ENCODE data around the gene AFF1. TPM values are rescaled to one million over a fixed set of nuclear protein-coding genes. Genes with fewer than 3 reads are reported as not detected.

Gene AFF1
- total RNA-seq, 4 donors from 2014 or later: 155 to 238 (median 192) TPM

DNA sequence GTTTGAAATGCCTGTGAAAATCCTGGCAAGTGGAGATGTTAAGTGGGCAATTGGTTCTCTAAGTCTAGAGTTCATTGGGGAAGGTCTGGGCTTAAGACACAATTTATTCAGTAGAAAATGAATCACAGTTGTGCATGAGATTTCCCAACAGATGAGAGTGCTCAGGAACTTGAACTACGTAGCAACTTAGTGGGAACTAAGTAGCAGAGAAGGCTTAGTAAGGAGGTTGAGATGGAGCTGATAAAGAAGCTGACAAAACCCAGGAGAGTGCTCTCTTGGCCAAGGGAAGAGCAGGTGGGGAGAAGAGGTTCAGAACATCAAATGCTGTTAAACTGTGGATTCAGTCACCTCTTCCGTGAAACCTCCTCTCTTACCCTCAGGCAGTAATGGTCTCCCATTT is 33.0 kb downstream of the AFF1 start:
- H3K9me3 ChIP-seq: no peaks in the 10 kb centered on the region
- 80 to 87% methylated on average over 2 of the region's 2 CpGs for WGBS, 2 donors
- no peak overlapping the region for H3K4me3 ChIP-seq (replicated peaks in 1 of 3)
- no peaks in the 10 kb centered on the region for H3K36me3 ChIP-seq
- DNase-seq: no peak
- no peak for TF ChIP-seq POLR2A (IDR thresholded peaks at IDR 0.05)
- no peak for TF ChIP-seq CTCF (IDR thresholded peaks at IDR 0.05)
- H3K4me1 ChIP-seq: peaks cover 32 to 43% of the 10 kb centered on the region in 2 donors
- intact Hi-C loops (cut with DNase I): no loop called here
- no peaks in the 10 kb centered on the region for H3K27me3 ChIP-seq
- H3K27ac ChIP-seq: no peak overlapping the region

GRCh38 chr4:86968547-86968946 is 33.7 kb downstream of the AFF1 start:
- WGBS, 2 donors: 70 to 84% methylated on average over 2 of the region's 2 CpGs
- intact Hi-C loops (cut with DNase I): no loop called here
- no peak for TF ChIP-seq CTCF (IDR thresholded peaks at IDR 0.05)
- TF ChIP-seq POLR2A (IDR thresholded peaks at IDR 0.05): no peak

DNA sequence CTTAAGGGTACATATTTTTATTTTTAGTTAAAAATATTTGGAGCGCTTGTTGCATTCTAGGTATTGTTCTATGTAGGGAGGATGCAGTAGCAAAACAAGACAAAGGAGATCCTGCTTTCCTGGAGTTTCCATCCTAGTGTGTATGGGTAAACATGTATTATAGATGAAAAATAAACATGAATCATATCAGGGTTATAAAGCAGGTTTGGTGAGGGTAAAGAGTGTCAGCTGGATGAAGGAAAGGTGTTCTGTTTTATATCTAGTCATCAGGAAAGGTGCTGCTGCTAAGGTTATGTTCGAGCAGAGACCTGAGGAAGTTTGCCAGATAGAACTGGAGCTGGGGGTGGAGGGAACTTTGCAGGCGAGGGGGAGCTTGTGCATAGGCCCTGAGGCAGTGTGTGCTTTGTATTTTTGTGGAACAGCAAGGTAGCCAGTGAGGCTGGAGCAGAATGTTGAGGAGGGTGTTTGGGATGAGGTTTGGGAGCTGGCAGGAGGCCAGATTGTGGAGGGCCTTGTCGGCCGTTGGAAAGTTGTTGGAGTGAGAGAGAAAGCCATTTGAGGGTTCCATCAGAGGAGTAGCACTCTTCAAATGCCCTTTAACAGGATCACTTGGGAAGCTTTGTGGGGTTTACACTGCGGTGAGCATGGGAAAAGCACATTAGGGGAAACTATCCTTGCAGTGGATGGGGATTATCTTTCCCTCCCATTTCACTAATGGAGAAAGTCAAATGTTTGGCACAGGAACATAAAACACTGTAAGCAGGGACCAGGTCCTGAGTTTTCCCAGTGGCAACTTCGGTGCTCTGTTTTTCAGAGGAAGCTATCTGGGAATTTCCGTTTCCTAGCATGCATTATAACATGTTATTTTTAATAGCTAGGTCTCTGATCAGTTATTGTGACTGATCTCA is 35.9 kb downstream of the AFF1 start:
- TF ChIP-seq CTCF (IDR thresholded peaks at IDR 0.05) (no peak), POLR2A (IDR thresholded peaks at IDR 0.05) (no peak)
- H3K9me3 ChIP-seq: no peaks in the 10 kb centered on the region
- DNase-seq: peak; percentile 50 to 53
- no peaks in the 10 kb centered on the region for H3K36me3 ChIP-seq
- peak overlapping the region in 2 of 3 donors; percentile 39 to 43 for H3K27ac ChIP-seq
- WGBS, 2 donors: 51 to 52% methylated on average over 8 of the region's 8 CpGs
- H3K4me1 ChIP-seq: peaks cover 36 to 40% of the 10 kb centered on the region in 2 donors
- H3K27me3 ChIP-seq: no peaks in the 10 kb centered on the region
- no peak overlapping the region for H3K4me3 ChIP-seq (replicated peaks in 1 of 3)
- intact Hi-C loops (cut with DNase I): no loop called here

More at GRCh38 chr4:86968547-86968946, 33.7 kb downstream of the AFF1 start:
- H3K4me3 ChIP-seq (replicated peaks in 1 of 3): no peak overlapping the region
- H3K27ac ChIP-seq: no peak overlapping the region
- no peaks in the 10 kb centered on the region for H3K27me3 ChIP-seq
- H3K4me1 ChIP-seq: peaks cover 40 to 50% of the 10 kb centered on the region in 2 donors
- no peaks in the 10 kb centered on the region for H3K36me3 ChIP-seq
- H3K9me3 ChIP-seq: no peaks in the 10 kb centered on the region
- no peak for DNase-seq

GRCh38 chr4:86971355-86971683 is 36.5 kb downstream of the AFF1 start:
- H3K4me1 ChIP-seq: peaks cover 36 to 39% of the 10 kb centered on the region in 2 donors
- H3K4me3 ChIP-seq (replicated peaks in 1 of 3): no peak overlapping the region
- DNase-seq: no peak
- no peaks in the 10 kb centered on the region for H3K36me3 ChIP-seq
- intact Hi-C loops (cut with DNase I): no loop called here
- no peaks in the 10 kb centered on the region for H3K27me3 ChIP-seq
- TF ChIP-seq POLR2A (IDR thresholded peaks at IDR 0.05) (no peak), CTCF (IDR thresholded peaks at IDR 0.05) (no peak)
- H3K27ac ChIP-seq: peak overlapping the region in 1 of 3 donors; percentile 43
- no peaks in the 10 kb centered on the region for H3K9me3 ChIP-seq

- Histone ChIP-seq H3K36me3 (no peaks in the 10 kb centered on the region), H3K9me3 (no peaks in the 10 kb centered on the region), H3K27ac (peak overlapping the region; percentile 26 to 67 (median 61)), H3K27me3 (no peaks in the 10 kb centered on the region), H3K4me1 (peaks cover 45% of the 10 kb centered on the region in 2 donors), H3K4me3 (replicated peaks in 1 of 3) (no peak overlapping the region)
- intact Hi-C loops (cut with DNase I): no loop called here
- TF ChIP-seq POLR2A (IDR thresholded peaks at IDR 0.05) (no peak), CTCF (IDR thresholded peaks at IDR 0.05) (no peak)
- 27 to 42% methylated on average over 3 of the region's 3 CpGs for WGBS, 2 donors
- peak; percentile 83 to 85 for DNase-seq
These were observed 38.2 kb downstream of the AFF1 start for GRCh38 chr4:86972997-86973396.

Measured in thyroid gland (tissue), 4 donors.